ENCODE measurements around the gene GABPA. TPM values are rescaled to one million over a fixed set of nuclear protein-coding genes. Genes with fewer than 3 reads are reported as not detected.

The GABPA gene
- total and polyA plus RNA-seq, 2 of the 13 experiments (the other 11 are each of a cell fraction or from before 2014, with no cell fraction given), result 7.4 to 13.2 TPM

DNA sequence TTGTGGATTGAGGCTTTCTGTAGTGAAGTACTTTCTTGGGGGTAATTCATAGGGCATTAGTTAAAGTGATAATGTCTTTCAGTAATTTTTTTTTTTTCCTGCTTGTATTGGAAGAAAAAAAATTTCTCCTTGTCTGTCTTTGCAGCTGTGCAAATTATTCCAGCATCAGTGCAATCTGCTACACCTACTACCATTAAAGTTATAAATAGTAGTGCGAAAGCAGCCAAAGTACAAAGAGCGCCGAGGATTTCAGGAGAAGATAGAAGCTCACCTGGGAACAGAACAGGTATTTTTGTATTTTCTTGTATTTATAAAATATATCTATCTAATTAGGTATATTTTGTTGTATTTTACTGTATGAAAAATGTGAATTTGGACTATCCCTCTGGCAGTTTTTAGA lies 29.3 kb downstream of the GABPA start:
- TF ChIP-seq AHR (CRISPR knock-in tag; IDR thresholded peaks at IDR 0.05) (no peak), IRX3 (CRISPR knock-in tag; IDR thresholded peaks at IDR 0.05; ENCODE audit: borderline replicate concordance, low read depth) (no peak), POLR2G (IDR thresholded peaks at IDR 0.05; ENCODE audit: low read depth, low read length) (no peak), ZNF251 (CRISPR knock-in tag; IDR thresholded peaks at IDR 0.05) (no peak), CSRNP2 (CRISPR knock-in tag; conservative IDR thresholded peaks at IDR 0.05; ENCODE audit: low read depth) (no peak), ZNF430 (CRISPR knock-in tag; IDR thresholded peaks at IDR 0.05) (no peak), JUN (CRISPR knock-in tag; IDR thresholded peaks at IDR 0.05) (no peak), ETV5 (CRISPR knock-in tag; IDR thresholded peaks at IDR 0.05; ENCODE audit: borderline replicate concordance) (no peak), MYNN (CRISPR knock-in tag; IDR thresholded peaks at IDR 0.05; ENCODE audit: low read depth) (no peak), ZFAT (CRISPR knock-in tag; conservative IDR thresholded peaks at IDR 0.05) (no peak), PHF20 (CRISPR knock-in tag; IDR thresholded peaks at IDR 0.05) (no peak), ZNF703 (CRISPR knock-in tag; IDR thresholded peaks at IDR 0.05; ENCODE audit: borderline replicate concordance) (no peak), CEBPG (CRISPR knock-in tag; IDR thresholded peaks at IDR 0.05) (no peak), ZKSCAN1 (IDR thresholded peaks at IDR 0.05; ENCODE audit: low read length) (no peak), ZNF782 (CRISPR knock-in tag; IDR thresholded peaks at IDR 0.05; ENCODE audit: borderline replicate concordance) (no peak), EZH2 (conservative IDR thresholded peaks at IDR 0.05; ENCODE audit: low read depth, low read length) (no peak), SNAPC5 (CRISPR knock-in tag; IDR thresholded peaks at IDR 0.05; ENCODE audit: borderline replicate concordance) (no peak), ZNF841 (CRISPR knock-in tag; IDR thresholded peaks at IDR 0.05; ENCODE audit: borderline replicate concordance) (no peak)
- TF ChIP-seq, protein P1, sequence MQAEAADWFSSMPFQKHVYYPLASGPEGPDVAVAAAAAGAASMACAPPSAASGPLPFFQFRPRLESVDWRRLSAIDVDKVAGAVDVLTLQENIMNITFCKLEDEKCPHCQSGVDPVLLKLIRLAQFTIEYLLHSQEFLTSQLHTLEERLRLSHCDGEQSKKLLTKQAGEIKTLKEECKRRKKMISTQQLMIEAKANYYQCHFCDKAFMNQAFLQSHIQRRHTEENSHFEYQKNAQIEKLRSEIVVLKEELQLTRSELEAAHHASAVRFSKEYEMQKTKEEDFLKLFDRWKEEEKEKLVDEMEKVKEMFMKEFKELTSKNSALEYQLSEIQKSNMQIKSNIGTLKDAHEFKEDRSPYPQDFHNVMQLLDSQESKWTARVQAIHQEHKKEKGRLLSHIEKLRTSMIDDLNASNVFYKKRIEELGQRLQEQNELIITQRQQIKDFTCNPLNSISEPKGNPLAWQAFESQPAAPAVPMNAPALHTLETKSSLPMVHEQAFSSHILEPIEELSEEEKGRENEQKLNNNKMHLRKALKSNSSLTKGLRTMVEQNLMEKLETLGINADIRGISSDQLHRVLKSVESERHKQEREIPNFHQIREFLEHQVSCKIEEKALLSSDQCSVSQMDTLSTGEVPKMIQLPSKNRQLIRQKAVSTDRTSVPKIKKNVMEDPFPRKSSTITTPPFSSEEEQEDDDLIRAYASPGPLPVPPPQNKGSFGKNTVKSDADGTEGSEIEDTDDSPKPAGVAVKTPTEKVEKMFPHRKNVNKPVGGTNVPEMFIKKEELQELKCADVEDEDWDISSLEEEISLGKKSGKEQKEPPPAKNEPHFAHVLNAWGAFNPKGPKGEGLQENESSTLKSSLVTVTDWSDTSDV (CRISPR knock-in tag; IDR thresholded peaks at IDR 0.05), result no peak
- no peaks in the 10 kb centered on the region for H4K20me1 ChIP-seq (ENCODE audit: insufficient read depth, low read length)
- intact Hi-C loops (cut with micrococcal nuclease; ENCODE audit: unreplicated experiment) (no loop called here), in situ Hi-C loops (cut with HindIII; ENCODE audit: extremely low pct_ligation_motif_present, low pct_unique_long_range_greater_than_20kb) (no loop called here)
- no peak overlapping the region for H3K27ac ChIP-seq (ENCODE audit: extremely low read length, insufficient read depth, low read length)
- no TSS peak for BruUV-seq (replicated peaks)
- H3K4me1 ChIP-seq (ENCODE audit: insufficient read depth, low read length), result no peaks in the 10 kb centered on the region
- no peaks in the 10 kb centered on the region for H3K79me2 ChIP-seq (ENCODE audit: insufficient read depth, low read length)
- DNase-seq (ENCODE audit: low spot score), result no peak
- WGBS (ENCODE audit: low lambda C conversion rate), result 96% methylated on average over 3 of the region's 3 CpGs
- H3K9ac ChIP-seq (ENCODE audit: insufficient read depth, low read depth, low read length), result no peak overlapping the region
- peaks cover 6 to 42% of the 10 kb centered on the region in 2 experiments for H3K36me3 ChIP-seq (replicated peaks in 1 of 2; ENCODE audit: control insufficient read depth in 1 of 2, insufficient read depth in 2 of 2, low read length in 2 of 2)
- H3K27me3 ChIP-seq (ENCODE audit: control insufficient read depth in 1 of 2, insufficient read depth in 2 of 2, low read length in 2 of 2), result no peaks in the 10 kb centered on the region
- no peak overlapping the region for H3K4me3 ChIP-seq (replicated peaks in 1 of 3; ENCODE audit: insufficient read depth in 1 of 3, low read depth in 2 of 3, low read length in 3 of 3)
- POLR2A ChIA-PET, result no interaction called here
- no peak for FAIRE-seq
- no peak overlapping the region for H2AFZ ChIP-seq (ENCODE audit: low read length)
- no peak overlapping the region for H3K4me2 ChIP-seq (ENCODE audit: low read depth, low read length)
- no peaks in the 10 kb centered on the region for H3K9me3 ChIP-seq (ENCODE audit: low read length)
- ATAC-seq, result no peak
- CTCF ChIA-PET (ENCODE audit: low intra/inter-chr PET ratio, low total read pairs), result no interaction called here
